ENCODE measurements around the gene IP6K1. TPM values are rescaled to one million over a fixed set of nuclear protein-coding genes. Genes with fewer than 3 reads are reported as not detected.

Gene IP6K1
- total RNA-seq, 1 experiment from 2014 or later = 22.3 TPM

DNA sequence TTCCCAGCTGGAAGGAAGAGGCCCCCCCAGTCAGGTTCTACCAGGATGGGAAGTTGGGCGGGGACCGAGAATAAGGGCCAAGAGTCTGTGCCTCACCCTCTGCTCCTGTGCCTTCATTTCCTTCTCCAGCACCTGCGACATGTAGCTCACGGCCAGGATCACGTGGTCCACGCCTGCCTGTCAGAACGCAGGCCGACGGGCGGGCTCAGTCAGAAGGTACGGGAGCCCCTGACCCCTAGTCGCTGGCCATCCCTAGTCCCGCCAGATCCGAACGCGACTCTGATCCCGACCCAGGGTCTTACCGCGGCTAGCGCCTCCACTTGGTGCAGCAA, 63.1 kb downstream of the IP6K1 start:
- Histone ChIP-seq H3K27ac (ENCODE audit: low read length) (peak overlapping the region; percentile 70), H3K4me1 (ENCODE audit: low read length) (peaks cover 33% of the 10 kb centered on the region), H3K27me3 (ENCODE audit: low read length) (no peaks in the 10 kb centered on the region), H3K79me2 (ENCODE audit: low read length) (peaks cover 12% of the 10 kb centered on the region), H3K9me2 (replicated peaks; ENCODE audit: insufficient read depth, low read length) (no peaks in the 10 kb centered on the region), H3K9me3 (ENCODE audit: low read length) (no peaks in the 10 kb centered on the region), H3K4me3 (ENCODE audit: low read length) (peak overlapping the region; percentile 92), H2AFZ (ENCODE audit: low read length) (no peak overlapping the region), H4K20me1 (ENCODE audit: insufficient read depth, low read depth, low read length) (peaks cover 5% of the 10 kb centered on the region; the same call in 1 of the 2 replicates), H3K9ac (ENCODE audit: low read length) (peak overlapping the region; percentile 96), H3K36me3 (ENCODE audit: insufficient read depth, low read length) (peaks cover 20% of the 10 kb centered on the region; the same call in 1 of the 2 replicates), H3K4me2 (ENCODE audit: low read depth, low read length, poor library complexity, severe bottlenecking) (peak overlapping the region; percentile 91)
- DNase-seq = peak; percentile 82

DNA sequence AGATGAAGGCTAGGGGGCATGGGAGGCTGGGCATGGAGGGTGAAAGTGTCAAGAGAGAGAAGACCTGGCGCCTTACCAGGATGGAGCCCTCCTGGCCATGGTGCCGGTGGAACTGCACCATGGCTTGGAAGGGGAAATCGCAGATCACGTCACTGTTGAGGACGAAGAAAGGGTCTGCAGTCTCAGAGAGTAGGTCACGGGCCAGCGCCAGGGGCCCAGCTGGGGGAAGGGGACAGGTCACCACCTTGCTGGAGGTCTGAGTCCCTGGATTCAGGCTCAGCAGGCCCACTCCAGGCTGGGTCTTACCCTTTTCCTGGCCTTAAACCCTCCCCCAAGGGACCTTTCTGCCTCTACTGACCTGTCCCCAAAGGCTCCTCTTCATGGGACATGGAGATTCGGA, 63.4 kb downstream of the IP6K1 start:
- peak overlapping the region; percentile 91 for H3K4me2 ChIP-seq (ENCODE audit: low read depth, low read length, poor library complexity, severe bottlenecking)
- H3K27ac ChIP-seq (ENCODE audit: low read length) = peak overlapping the region; percentile 70; the same call in 1 of the 2 replicates
- peaks cover 33% of the 10 kb centered on the region for H3K4me1 ChIP-seq (ENCODE audit: low read length)
- no peak for DNase-seq
- H3K9ac ChIP-seq (ENCODE audit: low read length) = peak overlapping the region; percentile 96
- no peak overlapping the region for H2AFZ ChIP-seq (ENCODE audit: low read length)
- H3K4me3 ChIP-seq (ENCODE audit: low read length) = peak overlapping the region; percentile 92
- peaks cover 19% of the 10 kb centered on the region; the same call in 1 of the 2 replicates for H3K36me3 ChIP-seq (ENCODE audit: insufficient read depth, low read length)
- H3K27me3 ChIP-seq (ENCODE audit: low read length) = no peaks in the 10 kb centered on the region
- no peaks in the 10 kb centered on the region for H3K9me2 ChIP-seq (replicated peaks; ENCODE audit: insufficient read depth, low read length)
- H3K9me3 ChIP-seq (ENCODE audit: low read length) = no peaks in the 10 kb centered on the region
- H4K20me1 ChIP-seq (ENCODE audit: insufficient read depth, low read depth, low read length) = peaks cover 5% of the 10 kb centered on the region; the same call in 1 of the 2 replicates
- peaks cover 12% of the 10 kb centered on the region for H3K79me2 ChIP-seq (ENCODE audit: low read length)

DNA sequence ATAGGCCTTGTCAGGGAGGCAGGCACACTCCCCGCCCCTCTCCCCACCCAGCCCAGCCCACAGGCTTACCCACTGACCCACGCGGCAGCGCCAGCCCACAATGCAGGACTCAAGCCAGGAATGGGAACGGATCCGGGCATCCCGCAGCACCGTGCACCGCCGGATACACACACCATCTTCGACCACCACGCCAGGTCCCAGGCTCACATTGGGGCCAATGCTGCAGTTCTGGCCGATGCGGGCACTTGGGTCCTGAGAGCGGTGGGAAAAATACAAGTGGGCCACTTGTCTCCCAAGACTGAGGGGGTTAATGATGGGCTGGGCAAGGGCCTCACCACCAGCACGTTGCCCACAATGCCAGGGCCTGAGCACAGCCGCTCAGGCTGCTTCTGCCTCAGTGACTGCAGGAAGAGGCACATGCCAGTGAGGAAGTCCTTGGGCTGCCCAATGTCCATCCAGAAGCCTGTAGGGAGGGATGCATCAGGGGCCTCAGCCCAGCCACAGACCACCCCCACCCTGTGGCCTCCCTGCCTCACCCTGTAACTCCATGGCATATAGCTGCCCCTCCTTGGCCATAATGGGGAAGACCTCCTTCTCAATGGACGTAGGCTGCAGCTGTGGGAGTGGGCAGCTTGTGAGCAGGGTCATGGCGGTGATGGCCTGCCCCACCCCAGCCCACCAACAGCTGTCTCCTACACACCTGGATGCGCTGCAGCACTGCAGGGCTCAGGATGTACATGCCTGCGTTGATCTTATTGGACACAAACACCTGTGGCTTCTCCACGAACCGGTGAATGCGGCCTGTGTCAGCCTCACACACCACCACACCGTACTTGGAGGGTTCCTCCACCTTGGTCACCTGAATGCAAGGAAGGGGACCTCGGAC, 64.2 kb downstream of the IP6K1 start:
- Histone ChIP-seq H3K4me2 (ENCODE audit: low read depth, low read length, poor library complexity, severe bottlenecking) (peak overlapping the region; percentile 91), H3K79me2 (ENCODE audit: low read length) (peaks cover 12% of the 10 kb centered on the region), H3K9me3 (ENCODE audit: low read length) (no peaks in the 10 kb centered on the region), H3K27ac (ENCODE audit: low read length) (no peak overlapping the region), H3K4me1 (ENCODE audit: low read length) (peaks cover 33% of the 10 kb centered on the region), H3K27me3 (ENCODE audit: low read length) (no peaks in the 10 kb centered on the region), H3K9ac (ENCODE audit: low read length) (peak overlapping the region; percentile 96), H3K9me2 (replicated peaks; ENCODE audit: insufficient read depth, low read length) (no peaks in the 10 kb centered on the region), H3K36me3 (ENCODE audit: insufficient read depth, low read length) (peaks cover 19% of the 10 kb centered on the region; the same call in 1 of the 2 replicates), H3K4me3 (ENCODE audit: low read length) (peak overlapping the region; percentile 92), H4K20me1 (ENCODE audit: insufficient read depth, low read depth, low read length) (peaks cover 5% of the 10 kb centered on the region; the same call in 1 of the 2 replicates), H2AFZ (ENCODE audit: low read length) (no peak overlapping the region)
- no peak for DNase-seq

DNA sequence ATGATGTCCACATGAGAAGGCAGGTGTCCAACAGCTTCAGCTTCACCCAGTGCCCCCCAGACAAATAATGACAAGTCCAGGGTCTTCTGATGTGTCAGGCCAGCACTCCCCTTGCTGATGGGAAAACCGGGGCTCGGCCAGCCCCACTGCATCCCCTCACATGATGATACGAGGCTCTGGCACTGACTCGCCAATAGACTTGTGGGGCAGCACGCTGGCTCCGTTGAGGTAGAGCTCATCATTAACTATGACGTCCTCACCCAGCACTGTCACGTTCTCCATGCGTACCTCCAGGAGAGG, 64.8 kb downstream of the IP6K1 start:
- Histone ChIP-seq H3K9ac (ENCODE audit: low read length) (no peak overlapping the region), H3K79me2 (ENCODE audit: low read length) (peaks cover 12% of the 10 kb centered on the region), H4K20me1 (ENCODE audit: insufficient read depth, low read depth, low read length) (peaks cover 5% of the 10 kb centered on the region; the same call in 1 of the 2 replicates), H3K27ac (ENCODE audit: low read length) (no peak overlapping the region), H3K4me1 (ENCODE audit: low read length) (peaks cover 33% of the 10 kb centered on the region), H3K4me2 (ENCODE audit: low read depth, low read length, poor library complexity, severe bottlenecking) (no peak overlapping the region), H3K4me3 (ENCODE audit: low read length) (no peak overlapping the region), H3K36me3 (ENCODE audit: insufficient read depth, low read length) (peaks cover 15% of the 10 kb centered on the region; the same call in 1 of the 2 replicates), H3K9me2 (replicated peaks; ENCODE audit: insufficient read depth, low read length) (no peaks in the 10 kb centered on the region), H3K27me3 (ENCODE audit: low read length) (no peaks in the 10 kb centered on the region), H2AFZ (ENCODE audit: low read length) (no peak overlapping the region), H3K9me3 (ENCODE audit: low read length) (no peaks in the 10 kb centered on the region)
- DNase-seq = no peak

DNA sequence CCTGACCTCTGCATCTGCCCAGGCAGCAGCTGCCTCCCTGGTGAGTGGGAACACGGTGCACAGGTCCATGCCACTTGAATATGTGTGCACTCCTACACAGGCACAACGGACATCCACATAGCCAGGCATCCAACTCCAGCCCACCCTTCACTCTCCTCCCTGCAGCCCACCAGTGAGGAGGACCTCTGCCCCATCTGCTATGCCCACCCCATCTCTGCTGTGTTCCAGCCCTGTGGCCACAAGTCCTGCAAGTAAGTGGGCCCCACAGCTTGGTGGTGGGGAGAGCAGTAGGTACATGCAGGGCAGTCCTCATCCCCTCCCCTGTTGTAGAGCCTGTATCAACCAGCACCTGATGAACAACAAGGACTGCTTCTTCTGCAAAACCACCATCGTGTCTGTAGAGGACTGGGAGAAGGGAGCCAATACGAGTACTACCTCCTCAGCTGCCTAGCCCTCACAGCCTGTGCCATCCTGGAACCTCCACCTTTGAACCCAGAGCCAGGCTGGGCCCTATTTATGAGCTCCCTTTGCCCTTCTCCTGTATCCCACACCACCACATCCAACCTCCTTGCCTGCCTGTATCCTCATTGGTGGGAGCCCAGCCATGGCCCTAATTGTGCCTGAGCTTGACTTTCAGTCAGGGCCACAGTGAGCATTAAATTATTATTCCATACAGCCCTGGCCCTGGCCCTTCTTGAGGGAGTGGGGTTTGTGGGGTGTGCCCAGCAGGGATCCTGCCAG, 65.3 kb downstream of the IP6K1 start:
- no peaks in the 10 kb centered on the region for H3K27me3 ChIP-seq (ENCODE audit: low read length)
- no peak overlapping the region for H3K4me2 ChIP-seq (ENCODE audit: low read depth, low read length, poor library complexity, severe bottlenecking)
- peaks cover 5% of the 10 kb centered on the region; the same call in 1 of the 2 replicates for H4K20me1 ChIP-seq (ENCODE audit: insufficient read depth, low read depth, low read length)
- no peak for DNase-seq
- peaks cover 12% of the 10 kb centered on the region for H3K79me2 ChIP-seq (ENCODE audit: low read length)
- H3K9me2 ChIP-seq (replicated peaks; ENCODE audit: insufficient read depth, low read length) = no peaks in the 10 kb centered on the region
- no peak overlapping the region for H2AFZ ChIP-seq (ENCODE audit: low read length)
- H3K27ac ChIP-seq (ENCODE audit: low read length) = no peak overlapping the region
- H3K9ac ChIP-seq (ENCODE audit: low read length) = no peak overlapping the region
- no peaks in the 10 kb centered on the region for H3K9me3 ChIP-seq (ENCODE audit: low read length)
- peaks cover 15% of the 10 kb centered on the region; the same call in 1 of the 2 replicates for H3K36me3 ChIP-seq (ENCODE audit: insufficient read depth, low read length)
- H3K4me1 ChIP-seq (ENCODE audit: low read length) = peaks cover 33% of the 10 kb centered on the region
- H3K4me3 ChIP-seq (ENCODE audit: low read length) = no peak overlapping the region

DNA sequence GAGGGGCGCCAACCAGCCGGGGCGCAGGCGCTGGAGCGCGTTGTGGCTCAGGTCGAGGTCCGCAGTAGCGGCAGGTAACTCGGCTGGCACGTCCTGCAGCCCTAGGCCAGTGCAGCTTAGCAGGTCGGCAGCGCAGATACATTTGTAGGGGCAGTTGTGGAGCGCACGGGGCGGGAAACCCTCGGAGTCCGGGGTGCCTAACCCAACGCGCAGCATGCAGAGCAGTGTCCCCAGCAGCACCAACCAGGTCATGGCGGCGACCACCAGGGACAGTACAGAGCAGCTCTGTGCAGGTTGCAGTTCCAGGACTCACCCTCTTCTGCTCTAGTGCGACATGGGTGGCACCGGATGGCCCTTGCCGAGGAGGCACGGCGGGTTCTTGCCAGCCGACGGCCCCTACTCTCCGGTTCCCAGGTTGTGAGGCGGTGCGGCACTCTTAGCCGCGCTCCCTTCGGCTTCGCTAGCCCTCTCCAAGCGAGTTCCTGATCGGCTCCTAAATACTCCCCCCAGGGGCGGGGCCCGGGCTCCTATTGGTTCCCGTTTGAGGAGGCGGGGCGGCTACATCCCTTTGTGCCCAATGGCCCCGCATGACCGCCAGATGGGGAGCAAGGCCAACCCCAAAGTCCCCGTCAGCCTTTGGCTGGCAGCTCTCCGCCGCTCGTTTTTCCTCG, 67.0 kb downstream of the IP6K1 start, which contains the start of gene AMIGO3:
TSS of gene AMIGO3 (minus strand) at position 471 of the 671 bp plus-strand sequence. CDS start at position 252, 219 bp downstream.
- peak; percentile 97 for DNase-seq
- peak within 1 kb of the TSS; percentile 30; the same call in 1 of the 2 replicates for H3K4me3 ChIP-seq (ENCODE audit: low read length)
- H3K9ac ChIP-seq (ENCODE audit: low read length) = peak within 1 kb of the TSS; percentile 41
- H3K36me3 ChIP-seq (ENCODE audit: insufficient read depth, low read length) = peaks cover 15% of the 10 kb centered on the region; the same call in 1 of the 2 replicates
- peaks cover 5% of the 10 kb centered on the region; the same call in 1 of the 2 replicates for H4K20me1 ChIP-seq (ENCODE audit: insufficient read depth, low read depth, low read length)
- H3K27me3 ChIP-seq (ENCODE audit: low read length) = no peaks in the 10 kb centered on the region
- H3K4me2 ChIP-seq (ENCODE audit: low read depth, low read length, poor library complexity, severe bottlenecking) = peak within 1 kb of the TSS; percentile 63
- no peak within 1 kb of the TSS for H3K27ac ChIP-seq (ENCODE audit: low read length)
- H3K9me2 ChIP-seq (replicated peaks; ENCODE audit: insufficient read depth, low read length) = no peaks in the 10 kb centered on the region
- peaks cover 22% of the 10 kb centered on the region for H3K4me1 ChIP-seq (ENCODE audit: low read length)
- H3K9me3 ChIP-seq (ENCODE audit: low read length) = no peaks in the 10 kb centered on the region
- H3K79me2 ChIP-seq (ENCODE audit: low read length) = peaks cover 12% of the 10 kb centered on the region
- H2AFZ ChIP-seq (ENCODE audit: low read length) = no peak within 1 kb of the TSS

DNA sequence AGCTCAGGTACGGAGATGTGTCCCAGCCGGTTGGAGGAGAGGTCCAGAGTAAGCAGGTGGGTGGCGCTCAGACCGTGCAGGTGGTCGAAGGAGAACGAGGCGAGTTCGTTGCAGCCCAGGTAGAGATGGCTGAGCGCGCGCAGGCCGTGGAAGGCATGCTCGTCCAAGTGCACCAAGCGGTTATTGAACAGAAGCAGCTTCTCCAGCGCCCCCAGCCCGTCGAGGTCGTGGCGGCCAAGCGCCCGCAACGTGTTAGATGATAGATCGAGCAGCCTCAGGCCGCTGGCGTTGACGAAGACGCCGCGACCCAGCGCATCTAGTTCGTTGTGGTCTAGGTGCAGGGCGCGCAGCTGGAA, 67.5 kb downstream of the IP6K1 start:
- no peak for DNase-seq
- H3K4me2 ChIP-seq (ENCODE audit: low read depth, low read length, poor library complexity, severe bottlenecking) = peak overlapping the region; percentile 63

More for the DNA sequence above, 67.5 kb downstream of the IP6K1 start:
- H3K27me3 ChIP-seq (ENCODE audit: low read length) = no peaks in the 10 kb centered on the region
- H3K4me1 ChIP-seq (ENCODE audit: low read length) = peaks cover 20% of the 10 kb centered on the region
- H3K4me3 ChIP-seq (ENCODE audit: low read length) = peak overlapping the region; percentile 30; the same call in 1 of the 2 replicates
- H3K79me2 ChIP-seq (ENCODE audit: low read length) = peaks cover 12% of the 10 kb centered on the region
- H3K9me3 ChIP-seq (ENCODE audit: low read length) = no peaks in the 10 kb centered on the region
- no peaks in the 10 kb centered on the region for H3K9me2 ChIP-seq (replicated peaks; ENCODE audit: insufficient read depth, low read length)
- no peak overlapping the region for H3K27ac ChIP-seq (ENCODE audit: low read length)
- H3K36me3 ChIP-seq (ENCODE audit: insufficient read depth, low read length) = peaks cover 15% of the 10 kb centered on the region; the same call in 1 of the 2 replicates
- no peak overlapping the region for H2AFZ ChIP-seq (ENCODE audit: low read length)
- no peak overlapping the region for H3K9ac ChIP-seq (ENCODE audit: low read length)
- H4K20me1 ChIP-seq (ENCODE audit: insufficient read depth, low read depth, low read length) = peaks cover 5% of the 10 kb centered on the region; the same call in 1 of the 2 replicates
